ENCODE measurements around the gene SLC44A3. TPM values are rescaled to one million over a fixed set of nuclear protein-coding genes. Genes with fewer than 3 reads are reported as not detected.

SLC44A3 gene
- total and polyA plus RNA-seq, 9 of the 15 experiments (the other 6 are each of a cell fraction or from before 2014, with no cell fraction given): not detected

GRCh38 chr1:94801919-94802546, 18.1 kb upstream of the SLC44A3 start:
- Histone ChIP-seq H3K27ac (ENCODE audit: extremely low read depth, low read depth, low read length) (no peak overlapping the region), H3K9me1 (ENCODE audit: control insufficient read depth, insufficient read depth, low read length) (no peaks in the 10 kb centered on the region), H3K79me2 (ENCODE audit: control insufficient read depth, insufficient read depth, low read length) (no peaks in the 10 kb centered on the region), H3K4me3 (no peak overlapping the region), H4K20me1 (replicated peaks; ENCODE audit: control insufficient read depth, insufficient read depth, low read length) (no peaks in the 10 kb centered on the region), H3K27me3 (ENCODE audit: control insufficient read depth in 2 of 2, insufficient read depth in 2 of 2, low read length in 2 of 2) (no peaks in the 10 kb centered on the region; a peak in 1 of 5 replicates), H3K9me3 (replicated peaks; ENCODE audit: control insufficient read depth, insufficient read depth, low read depth, low read length) (no peaks in the 10 kb centered on the region), H3K4me1 (replicated peaks in 1 of 2; ENCODE audit: control insufficient read depth in 2 of 2, insufficient read depth in 2 of 2, low read length in 2 of 2) (peaks cover 0 to 3% of the 10 kb centered on the region in 2 experiments; a peak in 1 of 5 replicates), H2AFZ (ENCODE audit: low read depth, low read length) (peak overlapping the region; percentile 5; the same call in 1 of the 2 replicates), H3K4me2 (ENCODE audit: insufficient read depth, low read length) (no peak overlapping the region; the same call in 1 of the 2 replicates), H3K9ac (ENCODE audit: insufficient read depth in 1 of 2, low read depth in 2 of 2, low read length in 2 of 2) (no peak overlapping the region), H3K36me3 (ENCODE audit: control insufficient read depth, insufficient read depth, low read length) (no peaks in the 10 kb centered on the region)
- FAIRE-seq: peak; percentile 72
- WGBS (ENCODE audit: insufficient coverage, low coverage, missing lambda C conversion rate): 11% methylated on average over 7 of the region's 7 CpGs
- intact Hi-C loops (cut with micrococcal nuclease) (loop anchor here (1.0 to 10.0 kb wide), 4 partner anchors 197 to 321 kb away; no protein-coding TSS in a partner anchor), in situ Hi-C loops (cut with MboI) (loop anchor here (5.0 to 10.0 kb wide), 2 partner anchors 280 to 737 kb away; no protein-coding TSS in a partner anchor)
- ChIA-PET CTCF (ENCODE audit: low intra/inter-chr PET ratio) (interaction anchor here (1.0 to 2.5 kb wide), 2 partner anchors 280 to 287 kb away, joined by 5 to 12 read pairs; no protein-coding TSS in a partner anchor), POLR2A (no interaction called here)
- DNase-seq (ENCODE audit: extremely low read depth in 1 of 4, low spot score in 3 of 4): peak in 2 of 4 experiments; percentile 12 to 15
- peak; percentile 83 for ATAC-seq
- no TSS peak for BruUV-seq (replicated peaks)
- TF ChIP-seq MAFF (IDR thresholded peaks at IDR 0.05; ENCODE audit: low read length) (no peak), ZNF217 (CRISPR knock-in tag; IDR thresholded peaks at IDR 0.05) (no peak), MED1 (CRISPR knock-in tag; IDR thresholded peaks at IDR 0.05; ENCODE audit: borderline replicate concordance) (no peak), RNF2 (IDR thresholded peaks at IDR 0.05) (no peak), NRF1 (conservative IDR thresholded peaks at IDR 0.05 in 1 of 2, IDR thresholded peaks at IDR 0.05 in 1 of 2) (0 out of 4 replicates have a peak, but pooled peaks of 1 of the 2 experiments have one; percentile 19), HMG20A (CRISPR knock-in tag; conservative IDR thresholded peaks at IDR 0.05) (no peak), MBD2 (IDR thresholded peaks at IDR 0.05; ENCODE audit: borderline replicate concordance, low read depth) (no peak), HMGXB4 (CRISPR knock-in tag; IDR thresholded peaks at IDR 0.05) (no peak)
- TF ChIP-seq, protein P1, sequence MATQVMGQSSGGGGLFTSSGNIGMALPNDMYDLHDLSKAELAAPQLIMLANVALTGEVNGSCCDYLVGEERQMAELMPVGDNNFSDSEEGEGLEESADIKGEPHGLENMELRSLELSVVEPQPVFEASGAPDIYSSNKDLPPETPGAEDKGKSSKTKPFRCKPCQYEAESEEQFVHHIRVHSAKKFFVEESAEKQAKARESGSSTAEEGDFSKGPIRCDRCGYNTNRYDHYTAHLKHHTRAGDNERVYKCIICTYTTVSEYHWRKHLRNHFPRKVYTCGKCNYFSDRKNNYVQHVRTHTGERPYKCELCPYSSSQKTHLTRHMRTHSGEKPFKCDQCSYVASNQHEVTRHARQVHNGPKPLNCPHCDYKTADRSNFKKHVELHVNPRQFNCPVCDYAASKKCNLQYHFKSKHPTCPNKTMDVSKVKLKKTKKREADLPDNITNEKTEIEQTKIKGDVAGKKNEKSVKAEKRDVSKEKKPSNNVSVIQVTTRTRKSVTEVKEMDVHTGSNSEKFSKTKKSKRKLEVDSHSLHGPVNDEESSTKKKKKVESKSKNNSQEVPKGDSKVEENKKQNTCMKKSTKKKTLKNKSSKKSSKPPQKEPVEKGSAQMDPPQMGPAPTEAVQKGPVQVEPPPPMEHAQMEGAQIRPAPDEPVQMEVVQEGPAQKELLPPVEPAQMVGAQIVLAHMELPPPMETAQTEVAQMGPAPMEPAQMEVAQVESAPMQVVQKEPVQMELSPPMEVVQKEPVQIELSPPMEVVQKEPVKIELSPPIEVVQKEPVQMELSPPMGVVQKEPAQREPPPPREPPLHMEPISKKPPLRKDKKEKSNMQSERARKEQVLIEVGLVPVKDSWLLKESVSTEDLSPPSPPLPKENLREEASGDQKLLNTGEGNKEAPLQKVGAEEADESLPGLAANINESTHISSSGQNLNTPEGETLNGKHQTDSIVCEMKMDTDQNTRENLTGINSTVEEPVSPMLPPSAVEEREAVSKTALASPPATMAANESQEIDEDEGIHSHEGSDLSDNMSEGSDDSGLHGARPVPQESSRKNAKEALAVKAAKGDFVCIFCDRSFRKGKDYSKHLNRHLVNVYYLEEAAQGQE (IDR thresholded peaks at IDR 0.05; ENCODE audit: borderline replicate concordance): peak; percentile 64; the same call in 1 of the 2 replicates
- TF ChIP-seq, protein P1 (CRISPR knock-in tag; IDR thresholded peaks at IDR 0.05; ENCODE audit: low read depth): no peak
- TF ChIP-seq, protein P2, sequence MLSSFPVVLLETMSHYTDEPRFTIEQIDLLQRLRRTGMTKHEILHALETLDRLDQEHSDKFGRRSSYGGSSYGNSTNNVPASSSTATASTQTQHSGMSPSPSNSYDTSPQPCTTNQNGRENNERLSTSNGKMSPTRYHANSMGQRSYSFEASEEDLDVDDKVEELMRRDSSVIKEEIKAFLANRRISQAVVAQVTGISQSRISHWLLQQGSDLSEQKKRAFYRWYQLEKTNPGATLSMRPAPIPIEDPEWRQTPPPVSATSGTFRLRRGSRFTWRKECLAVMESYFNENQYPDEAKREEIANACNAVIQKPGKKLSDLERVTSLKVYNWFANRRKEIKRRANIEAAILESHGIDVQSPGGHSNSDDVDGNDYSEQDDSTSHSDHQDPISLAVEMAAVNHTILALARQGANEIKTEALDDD (IDR thresholded peaks at IDR 0.05): peak; percentile 82; the same call in 1 of the 2 replicates

Measured in K562 (cell line).